GM12873 (cell line): Measurements from ENCODE around the gene PA2G4.

Experiments
- CTCF ChIP-seq: IDR thresholded peaks from 2 replicates; pipeline ENCODE4 v1.5.1; 2012; ENCODE audit warnings: low read depth, mild to moderate bottlenecking, moderate library complexity, low read length, control low read depth; ENCODE audit not compliant: insufficient read depth; ENCODE audit errors: missing control alignments

Gene PA2G4

GRCh38 chr12:56143870-56144269 lies 39.5 kb downstream of the PA2G4 start:
- TF ChIP-seq CTCF: no peak

DNA sequence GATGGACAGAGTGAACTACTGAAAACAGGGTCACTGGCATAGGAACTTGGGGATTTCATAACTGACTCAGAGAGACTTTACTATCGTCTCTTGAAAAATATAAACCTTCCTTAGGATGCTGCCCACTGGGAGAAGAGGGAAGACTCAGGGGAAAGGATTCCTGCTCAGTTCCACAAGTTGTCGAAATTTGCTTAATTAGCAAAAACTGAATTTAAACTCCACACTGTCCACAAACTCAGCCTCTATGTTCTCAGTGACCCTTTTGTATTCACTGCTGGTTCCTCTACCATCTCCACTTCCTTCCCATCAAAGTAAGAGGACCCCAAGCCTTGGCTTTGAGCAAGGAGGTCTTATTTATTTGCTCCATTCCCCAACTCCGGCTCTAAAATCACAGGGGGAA lies 40.9 kb downstream of the PA2G4 start:
- no peak for TF ChIP-seq CTCF

DNA sequence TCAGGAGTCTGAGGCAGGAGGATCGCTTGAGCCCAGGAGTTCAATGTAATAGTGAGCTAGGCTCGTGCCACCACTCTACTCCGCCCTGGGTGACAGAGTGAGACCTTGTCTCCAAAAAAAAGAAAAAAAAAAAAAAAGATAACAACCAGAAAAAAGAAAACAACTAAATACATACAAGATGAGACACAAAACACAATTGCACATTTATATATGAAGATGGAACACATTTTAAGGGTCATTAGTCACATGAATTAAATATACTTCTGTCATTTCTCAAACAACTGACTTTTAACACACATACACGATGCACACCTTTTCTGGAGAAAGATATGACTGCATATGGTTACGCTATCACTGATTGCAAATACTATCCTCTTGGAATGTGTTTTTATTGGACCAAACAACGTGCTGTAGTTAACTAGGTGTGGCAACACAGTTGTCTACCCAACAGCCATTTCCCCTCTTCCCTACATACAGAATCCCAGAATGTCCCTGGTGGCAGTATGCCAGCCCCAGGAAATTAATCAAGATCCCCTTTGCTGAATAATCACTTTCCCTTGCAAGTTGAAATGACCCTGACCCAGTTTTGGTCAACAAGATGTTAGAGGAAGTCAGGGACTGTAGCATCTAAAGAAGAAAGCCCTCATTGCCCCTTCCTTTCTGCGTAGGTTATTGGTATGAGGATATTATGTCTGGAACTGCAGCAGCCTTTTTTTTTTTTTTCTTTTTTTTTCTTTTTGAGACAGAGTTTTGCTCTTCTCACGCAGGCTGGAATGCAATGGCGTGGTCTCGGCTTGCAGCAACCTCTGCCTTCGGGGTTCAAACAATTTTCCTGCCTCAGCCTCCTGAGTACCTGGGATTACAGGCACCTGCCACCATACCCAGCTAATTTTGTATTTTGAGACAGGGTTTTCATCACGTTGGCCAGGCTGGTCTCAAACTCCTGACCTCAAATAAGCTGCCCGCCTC lies 42.4 kb downstream of the PA2G4 start:
- no peak for TF ChIP-seq CTCF

DNA sequence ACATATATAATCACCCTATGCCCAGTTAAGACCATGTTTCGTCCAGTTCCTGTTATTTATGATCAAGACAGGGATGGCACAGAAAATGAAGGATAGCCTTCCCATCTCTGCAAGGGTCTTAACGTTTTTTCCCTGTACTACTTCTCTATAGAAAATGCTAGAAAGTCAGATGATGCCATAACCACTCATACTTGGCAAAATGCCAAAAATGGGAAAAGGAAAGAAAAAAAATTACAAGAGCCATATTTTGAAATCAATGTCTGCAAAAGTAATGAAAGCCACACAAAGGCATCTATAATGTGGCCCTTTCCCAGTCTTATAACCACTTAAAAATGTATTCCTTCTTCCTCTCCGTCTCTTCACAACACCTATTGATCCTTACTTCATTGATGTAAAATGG lies 46.2 kb downstream of the PA2G4 start:
- no peak for TF ChIP-seq CTCF

DNA sequence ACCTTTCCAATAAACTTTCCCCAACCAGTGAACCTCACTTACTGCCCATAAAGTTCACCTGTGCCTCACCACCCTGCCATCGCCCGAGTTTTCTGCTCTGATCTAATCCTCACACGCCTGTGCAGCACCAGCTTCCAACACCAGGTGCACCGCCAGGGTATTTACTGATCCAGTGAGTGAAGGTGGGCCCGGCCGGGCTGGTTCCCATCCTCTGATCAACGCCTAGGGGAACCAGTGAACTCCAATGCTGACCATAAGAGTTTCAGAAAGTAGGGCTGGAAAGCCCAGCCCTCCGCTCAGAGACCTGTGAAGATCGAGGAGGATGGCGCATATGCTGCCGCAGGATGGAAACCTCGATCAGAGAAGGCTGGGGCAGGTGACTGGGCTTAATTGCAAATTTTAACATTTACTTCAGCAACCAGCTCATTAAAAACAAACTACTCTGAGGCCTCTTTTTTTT lies 47.3 kb downstream of the PA2G4 start:
- TF ChIP-seq CTCF: peak; percentile 65

DNA sequence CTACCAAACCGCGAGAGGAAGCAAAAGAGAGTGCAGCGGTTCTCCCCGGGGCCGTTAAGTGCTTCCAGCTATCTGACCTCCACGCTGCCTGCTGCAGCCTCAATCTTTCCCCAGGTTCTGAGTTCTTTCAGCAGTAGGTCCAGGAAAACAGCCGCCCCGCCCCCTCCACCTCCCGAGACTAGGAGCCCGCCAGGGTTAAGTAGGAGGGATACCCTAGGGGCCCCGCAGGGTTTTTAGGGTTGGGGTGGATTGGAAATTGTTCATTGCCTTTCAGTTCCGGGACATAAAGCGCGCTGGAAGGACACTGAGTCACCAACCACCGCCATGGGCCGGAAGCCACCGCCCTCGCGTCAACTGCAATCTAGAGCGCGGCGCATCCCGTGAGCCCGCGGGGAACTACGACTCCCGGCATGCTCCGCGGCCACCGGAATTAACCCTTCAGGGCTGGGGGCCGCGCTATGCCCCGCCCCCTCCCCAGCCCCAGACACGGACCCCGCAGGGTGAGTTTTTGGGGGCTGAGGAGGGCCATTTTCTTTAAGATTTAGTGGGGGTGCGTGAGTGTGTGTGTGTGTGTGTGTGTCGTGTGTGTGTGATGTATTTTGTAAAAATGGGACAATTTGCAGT lies 47.9 kb downstream of the PA2G4 start, which contains the start of gene MYL6B:
Gene MYL6B (plus strand): TSS at position 456 of the 624 bp plus-strand sequence. CDS start 1,332 bp downstream, outside the sequence.
- no peak for TF ChIP-seq CTCF
